B cell (primary cell): ENCODE measurements around the gene CASZ1.

ENCODE experiments used
- CTCF ChIP-seq: fragments of 200-600 bp; IDR thresholded peaks from one replicate; pipeline ENCODE4 v1.8.0; 2022; ENCODE audit warnings: antibody characterized with exemption, mild to moderate bottlenecking
- EZH2 ChIP-seq: IDR thresholded peaks from 2 replicates; pipeline ENCODE4 v1.6.1; 2012; ENCODE audit warnings: borderline replicate concordance, low read depth, mild to moderate bottlenecking, moderate library complexity, low read length; ENCODE audit not compliant: insufficient read depth, poor library complexity, severe bottlenecking

- TF ChIP-seq CTCF = no peak
- no peak for TF ChIP-seq EZH2
These were observed 79.0 kb downstream of the CASZ1 start for GRCh38 chr1:10717296-10718082.
